Measurements from ENCODE around the gene RAB35. TPM values are rescaled to one million over a fixed set of nuclear protein-coding genes. Genes with fewer than 3 reads are reported as not detected.
"Not testable (repeated sequence)": the region's sequence is repeated elsewhere in the genome, so short reads cannot be mapped to it uniquely, and the experiment has no call there.

The RAB35 gene
- total RNA-seq, 1 donor from 2014 or later, result 47.1 TPM

- no peak for DNase-seq (ENCODE audit: extremely low read depth, low read depth, low spot score)
Observed at GRCh38 chr12:120064054-120064940, 52.3 kb downstream of the RAB35 start.

GRCh38 chr12:120062976-120063579, 53.5 kb downstream of the RAB35 start:
- DNase-seq (ENCODE audit: extremely low read depth, low read depth, low spot score), result no peak

GRCh38 chr12:120061575-120062214, 54.9 kb downstream of the RAB35 start:
- DNase-seq (ENCODE audit: extremely low read depth, low read depth, low spot score), result no peak

DNA sequence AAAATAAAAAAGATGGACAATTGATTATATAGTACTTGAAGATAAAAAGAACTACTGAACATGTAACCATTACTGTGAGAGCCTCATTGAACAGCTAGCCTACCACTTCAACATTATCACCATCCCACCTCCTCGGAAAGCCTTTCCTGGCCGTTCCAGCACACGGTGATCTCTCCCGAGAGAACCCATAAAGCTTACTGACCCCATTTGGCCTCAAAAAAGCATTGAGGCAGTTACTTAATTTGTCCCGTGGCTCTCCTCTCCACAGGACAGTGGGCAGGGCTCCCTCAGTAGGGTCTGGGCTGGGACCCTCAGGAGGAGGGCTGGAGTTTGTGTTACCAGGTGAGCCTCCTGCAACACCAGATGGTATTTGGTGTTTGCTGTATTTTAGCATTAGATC, 55.8 kb downstream of the RAB35 start:
- no peak for DNase-seq (ENCODE audit: extremely low read depth, low read depth, low spot score)

- DNase-seq (ENCODE audit: extremely low read depth, low read depth, low spot score), result no peak
Observed at GRCh38 chr12:120060196-120060595, 56.4 kb downstream of the RAB35 start.

- no peak for DNase-seq (ENCODE audit: extremely low read depth, low read depth, low spot score)
Observed at GRCh38 chr12:120056739-120057138, 59.8 kb downstream of the RAB35 start.

DNA sequence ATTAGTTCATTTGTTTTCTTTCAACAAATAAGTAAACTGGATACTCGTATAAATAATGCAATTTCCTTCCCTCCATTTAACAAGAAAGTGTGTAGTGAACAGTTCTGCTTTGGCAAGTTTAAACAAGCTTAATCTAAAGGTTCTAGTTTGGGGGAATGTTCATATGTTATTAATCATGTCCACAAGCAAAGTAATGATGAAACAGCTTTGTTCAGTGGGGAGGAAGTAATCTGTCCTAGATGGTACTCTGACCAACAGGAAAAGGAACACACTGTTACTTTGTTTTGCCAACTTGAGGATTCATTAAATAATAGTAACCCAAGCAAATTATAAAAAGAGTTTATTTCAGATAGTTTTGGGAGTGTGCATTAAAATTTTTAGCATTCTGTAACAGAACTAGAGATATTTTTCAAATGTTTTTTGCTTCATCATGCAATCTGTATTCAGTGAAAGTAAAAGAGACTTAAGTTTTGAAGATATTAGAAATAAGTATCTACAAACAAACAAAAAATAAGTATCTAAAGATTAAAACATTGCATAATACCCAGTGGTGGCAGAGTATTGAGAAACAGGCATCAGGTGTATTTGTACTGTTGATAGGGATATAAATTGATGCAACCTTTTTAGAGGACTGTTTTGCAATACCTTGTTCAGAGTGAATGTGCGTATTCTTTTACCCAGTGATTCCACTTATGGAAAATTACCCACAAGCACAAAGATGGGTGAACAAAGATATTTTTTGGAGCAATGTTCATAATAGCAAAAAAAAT, 61.1 kb downstream of the RAB35 start:
- DNase-seq (ENCODE audit: extremely low read depth, low read depth, low spot score), result no peak

DNA sequence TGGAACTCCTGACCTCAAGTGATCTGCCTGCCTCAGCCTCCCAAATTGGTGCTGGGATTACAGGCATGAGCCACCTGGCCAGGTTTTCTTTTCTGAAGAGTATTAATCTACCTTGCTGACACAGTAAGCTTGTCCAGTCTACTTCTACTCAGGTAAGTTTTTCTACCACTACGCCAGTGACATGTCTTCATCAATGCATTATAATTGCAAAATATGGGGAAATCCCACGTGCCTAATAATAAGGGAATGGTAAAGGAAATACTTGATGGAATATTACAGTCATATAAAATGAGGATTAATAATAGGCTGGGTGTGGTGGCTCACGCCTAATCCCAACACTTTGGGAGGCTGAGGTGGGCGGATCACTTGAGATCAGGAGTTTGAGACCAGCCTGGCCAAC, 62.3 kb downstream of the RAB35 start:
- no peak for DNase-seq (ENCODE audit: extremely low read depth, low read depth, low spot score)

GRCh38 chr12:120051535-120051934, 65.0 kb downstream of the RAB35 start:
- no peak for DNase-seq (ENCODE audit: extremely low read depth, low read depth, low spot score)

GRCh38 chr12:120049426-120049825, 67.1 kb downstream of the RAB35 start:
- DNase-seq (ENCODE audit: extremely low read depth, low read depth, low spot score), result no peak

- no peak for DNase-seq (ENCODE audit: extremely low read depth, low read depth, low spot score)
Observed at GRCh38 chr12:120048263-120048662, 68.3 kb downstream of the RAB35 start.

GRCh38 chr12:120047072-120047471, 69.5 kb downstream of the RAB35 start:
- DNase-seq (ENCODE audit: extremely low read depth, low read depth, low spot score), result no peak

DNA sequence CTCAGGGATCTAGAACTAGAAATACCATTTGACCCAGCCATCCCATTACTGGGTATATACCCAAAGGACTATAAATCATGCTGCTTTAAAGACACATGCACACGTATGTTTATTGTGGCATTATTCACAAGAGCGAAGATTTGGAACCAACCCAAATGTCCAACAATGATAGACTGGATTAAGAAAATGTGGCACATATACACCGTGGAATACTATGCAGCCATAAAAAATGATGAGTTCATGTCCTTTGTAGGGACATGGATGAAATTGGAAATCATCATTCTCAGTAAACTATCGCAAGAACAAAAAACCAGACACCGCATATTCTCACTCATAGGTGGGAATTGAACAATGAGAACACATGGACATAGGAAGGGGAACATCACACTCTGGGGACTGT, 71.2 kb downstream of the RAB35 start:
- DNase-seq (ENCODE audit: extremely low read depth, low read depth, low spot score), result not testable (repeated sequence)

Other genes with a start within 250 kb of the RAB35 start
- gene CIT, start 239.4 kb downstream of the RAB35 start, total RNA-seq, result 8.0 and 14.2 TPM in 2 replicates
- 0.70 TPM in 1 of 2 replicates, not detected in the other for gene BICDL1, start 127.5 kb downstream of the RAB35 start, total RNA-seq
- 66.9 and 96.0 TPM in 2 replicates for gene GCN1, start 78.0 kb upstream of the RAB35 start, total RNA-seq
- 2,362 and 4,447 TPM in 2 replicates for gene RPLP0, start 84.4 kb upstream of the RAB35 start, total RNA-seq
- gene PXN, start 149.0 kb upstream of the RAB35 start, total RNA-seq, result 279 and 332 TPM in 2 replicates
- under 0.01 TPM in 2 replicates for gene RNU4-2, start 175.2 kb upstream of the RAB35 start, total RNA-seq
- gene RNU4-1, start 176.5 kb upstream of the RAB35 start, total RNA-seq, result under 0.01 TPM in 2 replicates
- gene SIRT4, start 185.6 kb upstream of the RAB35 start, total RNA-seq, result 0.24 and 0.88 TPM in 2 replicates
- gene PLA2G1B, start 211.0 kb upstream of the RAB35 start, total RNA-seq, result not detected in 2 replicates